Sigmoid colon (tissue), 7 donors: Measurements from ENCODE around the gene KIAA0513. TPM values are rescaled to one million over a fixed set of nuclear protein-coding genes. Genes with fewer than 3 reads are reported as not detected.

ENCODE experiments used
- DNase-seq: peaks from one replicate; pipeline ENCODE4 v3.0.0-alpha.2; 2019
- H3K27ac ChIP-seq, 4 donors: fragments of 200-600 bp; sonication (generic); one replicate each; pipeline ENCODE4 v1.5.1; 2016 to 2019; ENCODE audit warnings: mild to moderate bottlenecking in 1 of 4
- H3K27me3 ChIP-seq, 3 donors: fragments of 200-600 bp; sonication (generic); one replicate each; pipeline ENCODE4 v1.5.1; 2019; ENCODE audit warnings: mild to moderate bottlenecking in 1 of 3
- H3K36me3 ChIP-seq, 4 donors: fragments of 200-600 bp; sonication (generic); one replicate each; pipeline ENCODE4 v1.5.1; 2016 to 2019
- H3K4me1 ChIP-seq, 4 donors: fragments of 200-600 bp; sonication (generic); one replicate each; pipeline ENCODE4 v1.5.1; 2017 to 2019
- H3K4me3 ChIP-seq, 4 donors: fragments of 200-600 bp; sonication (generic); one replicate each; pipeline ENCODE4 v1.5.1; 2017 to 2019; ENCODE audit warnings: mild to moderate bottlenecking in 2 of 4, moderate library complexity in 1 of 4
- H3K9me3 ChIP-seq, 4 donors: fragments of 200-600 bp in 3 of 4; sonication (generic) in 3 of 4; one replicate each; pipeline versions ENCODE4 v1.5.1 to v1.6.1; 2013 to 2019
- CTCF ChIP-seq, 4 experiments: fragments of 450-650 bp in 3 of 4; fragments of 200-600 bp in 1 of 4; IDR thresholded peaks; one replicate each; pipeline ENCODE4 v1.5.1; 2016 to 2019; ENCODE audit warnings: antibody characterized with exemption in 4 of 4, mild to moderate bottlenecking in 3 of 4, moderate library complexity in 2 of 4
- EP300 ChIP-seq, 4 donors: sonication (generic); formaldehyde crosslinking; IDR thresholded peaks; one replicate each; pipeline ENCODE4 v1.6.1; 2017; ENCODE audit warnings: antibody characterized with exemption in 4 of 4
- POLR2A ChIP-seq, 2 donors: fragments of 450-650 bp; IDR thresholded peaks; one replicate each; pipeline ENCODE4 v1.6.1; 2016; ENCODE audit warnings: antibody characterized with exemption in 2 of 2, mild to moderate bottlenecking in 2 of 2, moderate library complexity in 2 of 2
- POLR2AphosphoS5 ChIP-seq, 4 donors: sonication (generic); formaldehyde crosslinking; IDR thresholded peaks; one replicate each; pipeline ENCODE4 v1.6.1; 2017; ENCODE audit warnings: antibody characterized with exemption in 4 of 4
- WGBS, 2 donors: extraction: QIAGEN DNeasy Blood & Tissue Kit; methylation state at CpG; one replicate each; pipeline ENCODE4 v1.1.7; 2013; 5-methylcytosine and 5-hydroxymethylcytosine counted together
- intact Hi-C: fragments of 100-400 bp; cut with DNase I; formaldehyde crosslinking; loops from one replicate; pipeline ENCODE4 v1.15.1; 2023
- polyA plus RNA-seq, 3 donors: library from polyadenylated mRNA; stranded (reverse); fragments of 200-250 nt; gene quantifications; one replicate each; pipeline ENCODE4 v1.2.3, GENCODE V29; 2013
- total RNA-seq, 4 donors: library from RNA; depleted of rRNA; stranded (reverse); fragments of >200 nt; gene quantifications; one replicate each; pipeline ENCODE4 v1.1.0, GENCODE V29; 2016
- donor health status: healthy with polysubstance abuse.
- donor health status: Bipolar disorder and iron deficiency.
- donor health status: healthy.

Gene KIAA0513
- total and polyA plus RNA-seq, 7 donors = 8.4 to 40.2 (median 18.6) TPM

GRCh38 chr16:85087899-85088569 lies 60.4 kb downstream of the KIAA0513 start:
- Histone ChIP-seq H3K4me1 (peaks cover 0 to 33% (median 25%) of the 10 kb centered on the region in 4 donors), H3K4me3 (no peak overlapping the region), H3K36me3 (peaks cover 0 to 30% (median 6%) of the 10 kb centered on the region in 4 donors), H3K9me3 (no peaks in the 10 kb centered on the region), H3K27me3 (no peaks in the 10 kb centered on the region), H3K27ac (no peak overlapping the region)
- DNase-seq = no peak
- WGBS, 2 donors = 87 to 97% methylated on average over 21 of the region's 21 CpGs
- no peak for TF ChIP-seq CTCF (IDR thresholded peaks at IDR 0.05)
- no peak for TF ChIP-seq POLR2A (IDR thresholded peaks at IDR 0.05)
- TF ChIP-seq POLR2AphosphoS5 (IDR thresholded peaks at IDR 0.05) = no peak
- TF ChIP-seq EP300 (IDR thresholded peaks at IDR 0.05) = no peak
- intact Hi-C loops = no loop called here

GRCh38 chr16:85088570-85089199 lies 61.1 kb downstream of the KIAA0513 start:
- no peak overlapping the region for H3K4me3 ChIP-seq
- DNase-seq = no peak
- TF ChIP-seq POLR2A (IDR thresholded peaks at IDR 0.05) (no peak), EP300 (IDR thresholded peaks at IDR 0.05) (no peak), POLR2AphosphoS5 (IDR thresholded peaks at IDR 0.05) (no peak), CTCF (IDR thresholded peaks at IDR 0.05) (no peak)
- intact Hi-C loops = no loop called here
- peak overlapping the region in 1 of 4 donors; percentile 12 for H3K27ac ChIP-seq
- no peaks in the 10 kb centered on the region for H3K27me3 ChIP-seq
- 85 to 92% methylated on average over 31 of the region's 31 CpGs for WGBS, 2 donors
- H3K4me1 ChIP-seq = peaks cover 0 to 33% (median 25%) of the 10 kb centered on the region in 4 donors
- H3K36me3 ChIP-seq = peaks cover 0 to 30% (median 6%) of the 10 kb centered on the region in 4 donors
- no peaks in the 10 kb centered on the region for H3K9me3 ChIP-seq

GRCh38 chr16:85089525-85089924 lies 61.9 kb downstream of the KIAA0513 start:
- DNase-seq = no peak
- no peak overlapping the region for H3K4me3 ChIP-seq
- peaks cover 0 to 33% (median 25%) of the 10 kb centered on the region in 4 donors for H3K4me1 ChIP-seq
- H3K9me3 ChIP-seq = no peaks in the 10 kb centered on the region
- H3K36me3 ChIP-seq = peaks cover 0 to 30% (median 6%) of the 10 kb centered on the region in 4 donors
- 89 to 91% methylated on average over 16 of the region's 16 CpGs for WGBS, 2 donors
- peak overlapping the region in 3 of 4 donors; percentile 6 to 42 (median 12) for H3K27ac ChIP-seq
- no peaks in the 10 kb centered on the region for H3K27me3 ChIP-seq
- TF ChIP-seq CTCF (IDR thresholded peaks at IDR 0.05) = no peak
- no peak for TF ChIP-seq POLR2A (IDR thresholded peaks at IDR 0.05)
- TF ChIP-seq EP300 (IDR thresholded peaks at IDR 0.05) = no peak
- TF ChIP-seq POLR2AphosphoS5 (IDR thresholded peaks at IDR 0.05) = no peak
- intact Hi-C loops = no loop called here

GRCh38 chr16:85090181-85090580 lies 62.6 kb downstream of the KIAA0513 start:
- Histone ChIP-seq H3K36me3 (peaks cover 0 to 24% (median 6%) of the 10 kb centered on the region in 4 donors), H3K27me3 (no peaks in the 10 kb centered on the region), H3K9me3 (no peaks in the 10 kb centered on the region), H3K4me1 (peaks cover 0 to 33% (median 25%) of the 10 kb centered on the region in 4 donors), H3K4me3 (no peak overlapping the region), H3K27ac (peak overlapping the region in 2 of 4 donors; percentile 20 to 42)
- DNase-seq = no peak
- 81 to 91% methylated on average over 13 of the region's 13 CpGs for WGBS, 2 donors
- TF ChIP-seq CTCF (IDR thresholded peaks at IDR 0.05) = no peak
- intact Hi-C loops = no loop called here
